KMS-11 (cell line): Measurements from ENCODE around the gene PLOD1.
"Not testable (repeated sequence)": the region's sequence is repeated elsewhere in the genome, so short reads cannot be mapped to it uniquely, and the experiment has no call there.

Source experiments
- H2AFZ ChIP-seq: fragments of 200-600 bp; sonication (generic); 2 replicates; pipeline ENCODE4 v1.6.1; 2016; ENCODE audit warnings: antibody characterized with exemption, mixed run types, low read depth
- H3K27ac ChIP-seq: fragments of 200-600 bp; sonication (generic); 2 replicates; pipeline ENCODE4 v1.6.1; 2016; ENCODE audit warnings: mild to moderate bottlenecking, mixed run types
- H3K27me3 ChIP-seq: fragments of 200-600 bp; sonication (generic); 2 replicates; pipeline ENCODE4 v1.6.1; 2017; ENCODE audit warnings: mild to moderate bottlenecking, low read depth, mixed run types, moderate library complexity; ENCODE audit not compliant: insufficient read depth
- H3K36me3 ChIP-seq: fragments of 200-600 bp; sonication (generic); 2 replicates; pipeline ENCODE4 v1.6.1; 2017; ENCODE audit warnings: mild to moderate bottlenecking, mixed run types; ENCODE audit not compliant: insufficient read depth
- H3K4me1 ChIP-seq: fragments of 200-600 bp; sonication (generic); 2 replicates; pipeline ENCODE4 v1.6.1; 2016; ENCODE audit warnings: mild to moderate bottlenecking, low read depth, mixed run types; ENCODE audit not compliant: poor library complexity, severe bottlenecking
- H3K4me2 ChIP-seq: fragments of 200-600 bp; sonication (generic); 2 replicates; pipeline ENCODE4 v1.7.0; 2016; ENCODE audit warnings: mild to moderate bottlenecking, mixed run types
- H3K4me3 ChIP-seq: fragments of 200-600 bp; sonication (generic); IDR thresholded peaks from 2 replicates; pipeline ENCODE4 v1.6.1; 2017; ENCODE audit warnings: low read depth, low read length, mixed read lengths; ENCODE audit not compliant: insufficient read depth
- H3K79me2 ChIP-seq: fragments of 200-600 bp; sonication (generic); 2 replicates; pipeline ENCODE4 v1.6.1; 2016; ENCODE audit warnings: low read depth, mixed run types; ENCODE audit not compliant: insufficient read depth
- H3K9ac ChIP-seq: fragments of 200-600 bp; sonication (generic); 2 replicates; pipeline ENCODE4 v1.6.1; 2016; ENCODE audit warnings: mild to moderate bottlenecking, mixed run types
- H4K20me1 ChIP-seq: fragments of 200-600 bp; sonication (generic); 2 replicates; pipeline ENCODE4 v1.6.1; 2016; ENCODE audit warnings: mild to moderate bottlenecking, mixed run types; ENCODE audit not compliant: insufficient read depth
- CTCF ChIP-seq: fragments of 200-600 bp; sonication (generic); conservative IDR thresholded peaks from 2 replicates; pipeline ENCODE4 v1.6.1; 2017; ENCODE audit warnings: low read depth, mild to moderate bottlenecking, antibody characterized with exemption, low read length, moderate library complexity, mixed read lengths

PLOD1 gene

DNA sequence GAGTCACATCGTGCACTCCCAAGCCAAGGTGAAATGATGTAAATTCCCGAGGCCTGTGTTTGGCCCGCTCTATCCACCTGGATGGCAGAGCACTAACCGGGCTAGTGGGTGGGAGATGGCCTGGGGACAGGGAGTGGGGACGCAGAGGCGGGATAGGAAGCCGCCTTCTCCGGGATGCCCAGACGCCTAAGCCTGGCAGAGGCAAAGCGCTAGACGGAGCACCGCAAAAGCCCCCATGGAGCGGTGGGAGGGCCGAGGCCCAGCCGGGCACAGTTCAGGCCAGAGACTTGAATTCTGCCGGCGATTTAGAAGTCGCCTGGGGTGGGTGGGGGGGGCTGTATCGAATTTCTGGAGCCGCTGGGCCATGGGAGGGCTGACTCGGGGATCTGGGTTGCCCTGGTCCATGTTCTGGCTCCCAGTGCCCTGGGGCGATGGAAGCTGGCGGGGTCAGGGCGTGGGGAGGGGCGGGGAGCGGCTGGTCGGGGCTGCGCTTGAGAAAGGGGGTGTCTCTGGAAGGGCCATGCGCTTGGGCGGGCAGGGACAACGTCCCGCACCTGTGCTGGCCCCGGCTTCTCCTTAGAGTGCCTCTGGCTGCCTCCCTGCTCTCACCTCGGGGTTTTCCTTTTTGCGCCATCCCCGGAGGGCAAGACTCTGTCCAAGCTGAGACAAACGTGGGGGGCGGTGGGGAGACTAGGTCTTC, 36.3 kb upstream of the PLOD1 start:
- Histone ChIP-seq H3K9ac (no peak overlapping the region), H3K79me2 (no peaks in the 10 kb centered on the region), H3K4me3 (no peak overlapping the region), H2AFZ (no peak overlapping the region), H3K4me1 (no peaks in the 10 kb centered on the region), H3K36me3 (no peaks in the 10 kb centered on the region), H3K27me3 (peaks cover 56% of the 10 kb centered on the region), H3K4me2 (no peak overlapping the region), H4K20me1 (no peaks in the 10 kb centered on the region), H3K27ac (no peak overlapping the region)
- TF ChIP-seq CTCF, result no peak

DNA sequence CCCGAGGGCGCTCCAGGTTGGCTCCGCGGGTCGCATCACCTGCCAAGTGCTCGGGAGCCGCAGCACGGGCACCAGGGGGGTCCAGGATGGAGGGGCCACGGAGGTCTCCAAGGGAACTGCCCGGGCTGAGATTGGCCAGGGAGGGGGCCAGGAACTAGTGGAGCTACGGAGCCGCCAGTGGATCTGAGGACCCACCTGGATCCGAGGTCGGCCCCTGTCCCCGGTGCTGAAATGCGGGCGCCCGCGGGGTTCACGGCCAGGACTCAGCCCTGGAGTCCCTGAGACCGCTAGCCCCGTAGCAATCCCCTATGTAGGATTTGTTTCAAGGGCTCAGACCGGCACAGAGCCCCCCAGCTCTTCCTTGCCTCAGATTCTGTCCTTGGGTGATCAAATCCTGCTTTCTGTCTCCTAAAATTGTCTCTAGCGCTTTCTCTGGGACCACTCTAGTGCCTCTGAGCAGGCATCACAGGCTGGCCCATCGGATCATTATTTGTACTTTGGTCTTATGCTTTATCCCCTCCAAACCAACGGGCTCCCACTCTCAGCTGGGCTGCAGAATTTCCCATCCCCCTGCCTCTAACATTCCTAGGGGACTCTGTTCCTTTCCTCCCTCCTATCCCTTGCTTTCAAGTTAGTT, 35.6 kb upstream of the PLOD1 start:
- H3K27ac ChIP-seq, result no peak overlapping the region
- no peaks in the 10 kb centered on the region for H3K36me3 ChIP-seq
- no peak overlapping the region for H3K4me2 ChIP-seq
- H3K27me3 ChIP-seq, result peaks cover 50% of the 10 kb centered on the region
- H3K79me2 ChIP-seq, result no peaks in the 10 kb centered on the region
- H3K4me3 ChIP-seq, result no peak overlapping the region
- no peak for TF ChIP-seq CTCF
- no peaks in the 10 kb centered on the region for H4K20me1 ChIP-seq
- H2AFZ ChIP-seq, result no peak overlapping the region
- H3K4me1 ChIP-seq, result no peaks in the 10 kb centered on the region
- H3K9ac ChIP-seq, result no peak overlapping the region

DNA sequence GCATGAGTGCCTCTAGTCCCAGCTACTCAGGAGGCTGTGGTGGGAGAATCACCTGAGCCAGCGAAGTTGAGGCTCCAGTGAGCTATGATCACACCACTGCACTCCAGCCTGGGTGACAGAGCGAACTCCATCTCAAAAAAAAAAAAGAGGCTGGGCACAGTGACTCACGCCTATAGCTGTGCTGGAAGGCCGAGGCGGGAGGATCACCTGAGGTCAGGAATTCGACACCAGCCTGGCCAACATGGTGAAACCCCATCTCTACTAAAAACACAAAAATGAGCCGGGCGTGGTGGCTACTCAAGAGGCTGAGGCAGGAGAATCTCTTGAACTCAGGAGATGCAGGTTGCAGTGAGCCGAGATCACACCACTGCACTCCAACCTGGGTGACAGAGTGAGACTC, 33.1 kb upstream of the PLOD1 start:
- not testable (repeated sequence) for H3K36me3 ChIP-seq, H4K20me1 ChIP-seq, H3K4me1 ChIP-seq, H3K4me2 ChIP-seq, H3K27ac ChIP-seq, H3K4me3 ChIP-seq, H3K79me2 ChIP-seq, H3K9ac ChIP-seq, H2AFZ ChIP-seq
- H3K27me3 ChIP-seq, result peaks cover 44% of the 10 kb centered on the region

DNA sequence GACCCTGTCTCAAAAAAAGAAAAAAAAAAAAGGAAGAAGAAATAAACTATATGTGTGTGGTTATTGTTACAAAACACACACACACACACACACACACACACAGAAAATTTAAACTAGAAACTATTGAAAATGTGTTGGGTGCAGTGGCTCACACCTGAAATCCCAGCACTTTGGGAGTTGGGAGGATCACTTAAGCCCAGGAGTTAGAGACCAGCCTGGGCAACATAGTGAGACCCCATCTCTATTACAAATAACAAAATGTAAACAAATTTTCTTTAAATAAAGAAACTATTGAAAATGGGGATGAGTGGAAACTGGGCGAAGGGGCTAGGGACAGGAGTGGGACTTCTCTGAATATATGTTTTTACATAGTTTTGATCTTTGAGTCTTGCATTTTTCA, 31.3 kb upstream of the PLOD1 start:
- Histone ChIP-seq H3K36me3 (no peaks in the 10 kb centered on the region), H3K27ac (no peak overlapping the region), H4K20me1 (no peaks in the 10 kb centered on the region), H3K27me3 (peaks cover 32% of the 10 kb centered on the region), H3K9ac (no peak overlapping the region), H3K4me2 (no peak overlapping the region), H3K79me2 (no peaks in the 10 kb centered on the region), H3K4me1 (peaks cover 5% of the 10 kb centered on the region), H3K4me3 (no peak overlapping the region), H2AFZ (no peak overlapping the region)
- TF ChIP-seq CTCF, result no peak

DNA sequence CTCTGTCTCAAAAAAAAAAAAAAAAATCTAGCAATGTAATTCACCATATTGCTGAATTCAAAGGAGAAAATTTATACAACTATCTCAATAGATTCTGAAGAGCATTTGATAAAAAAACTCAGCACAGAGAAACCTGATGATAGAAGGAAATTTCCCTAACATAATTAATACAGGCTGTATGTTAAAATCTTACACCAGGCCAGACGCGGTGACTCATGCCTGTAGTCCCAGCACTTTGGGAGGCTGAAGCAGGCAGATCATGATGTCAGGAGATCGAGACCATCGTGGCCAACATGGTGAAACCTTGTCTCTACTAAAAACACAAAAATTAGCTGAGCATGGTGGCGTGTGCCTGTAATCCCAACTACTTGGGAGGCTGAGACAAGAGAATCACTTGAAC, 30.4 kb upstream of the PLOD1 start:
- peaks cover 23% of the 10 kb centered on the region for H3K27me3 ChIP-seq
- H4K20me1 ChIP-seq, H3K4me2 ChIP-seq, H3K27ac ChIP-seq, H3K79me2 ChIP-seq, H3K4me1 ChIP-seq, H2AFZ ChIP-seq, H3K4me3 ChIP-seq, H3K36me3 ChIP-seq, H3K9ac ChIP-seq: not testable (repeated sequence)
